HL-60 (cell line): ENCODE results near the gene NDUFS3.

Experiments
- CTCF ChIP-seq: IDR thresholded peaks from one replicate; pipeline ENCODE4 v1.5.1; 2011; ENCODE audit warnings: low read length, control low read depth, inconsistent platforms; ENCODE audit not compliant: insufficient read depth
- GABPA ChIP-seq: IDR thresholded peaks from 2 replicates; pipeline ENCODE4 v1.6.1; 2012; ENCODE audit warnings: low read depth

- no peak for TF ChIP-seq GABPA
- TF ChIP-seq CTCF: no peak
Measured at GRCh38 chr11:47564933-47565339, 13.9 kb upstream of the NDUFS3 start.
